Hypothalamus (tissue), 51 donors: ENCODE data around the gene SCG5.
"Not testable (repeated sequence)": the region's sequence is repeated elsewhere in the genome, so short reads cannot be mapped to it uniquely, and the experiment has no call there.

ENCODE experiments used
- DNase-seq, 51 donors: peaks; one replicate each; lab custom pipeline; 2025; lab: John Stamatoyannopoulos, UW

The SCG5 gene

GRCh38 chr15:32641517-32642059, at the start of gene SCG5:
SCG5 (plus strand) TSS chr15:32641710; CDS start chr15:32643593, 1,883 bp downstream.
- DNase-seq = peak in 48 of 51 donors; percentile 10 to 83 (median 54)

- not testable (repeated sequence) for DNase-seq
These were observed 48.4 kb upstream of the SCG5 start, which contains the start of gene GOLGA8N for GRCh38 chr15:32593151-32593550. GOLGA8N (plus strand) TSS chr15:32593456.

GRCh38 chr15:32609518-32609917, 32.0 kb upstream of the SCG5 start:
- not testable (repeated sequence) for DNase-seq

GRCh38 chr15:32610719-32611118, 30.8 kb upstream of the SCG5 start:
- DNase-seq = not testable (repeated sequence)

- DNase-seq = not testable (repeated sequence)
These were observed 26.8 kb upstream of the SCG5 start for GRCh38 chr15:32614712-32615050.

- not testable (repeated sequence) for DNase-seq
These were observed 26.2 kb upstream of the SCG5 start, which contains the start of gene ARHGAP11A for GRCh38 chr15:32615051-32615870. ARHGAP11A (plus strand) TSS chr15:32615504; CDS start chr15:32616212, 708 bp downstream.

GRCh38 chr15:32615871-32616426, 25.6 kb upstream of the SCG5 start:
- not testable (repeated sequence) for DNase-seq

- DNase-seq = no peak
These were observed 5.1 kb upstream of the SCG5 start for GRCh38 chr15:32636410-32636809.

GRCh38 chr15:32636908-32637567, 4.5 kb upstream of the SCG5 start:
- DNase-seq = no peak

- no peak for DNase-seq
These were observed 3.8 kb upstream of the SCG5 start for GRCh38 chr15:32637704-32638103.

- DNase-seq = no peak
These were observed 1.3 kb downstream of the SCG5 start for GRCh38 chr15:32642667-32643435.

- DNase-seq = no peak
These were observed 2.5 kb downstream of the SCG5 start for GRCh38 chr15:32643907-32644445.

- DNase-seq = no peak
These were observed 4.8 kb downstream of the SCG5 start for GRCh38 chr15:32646291-32646690.

GRCh38 chr15:32649342-32649741, 7.8 kb downstream of the SCG5 start:
- DNase-seq = no peak

- peak in 21 of 51 donors; percentile 7 to 66 (median 23) for DNase-seq
These were observed 9.8 kb downstream of the SCG5 start for GRCh38 chr15:32651229-32651837.

GRCh38 chr15:32652178-32652577, 10.7 kb downstream of the SCG5 start:
- no peak for DNase-seq

GRCh38 chr15:32656091-32656490, 14.6 kb downstream of the SCG5 start:
- DNase-seq = no peak

- no peak for DNase-seq
These were observed 15.0 kb downstream of the SCG5 start for GRCh38 chr15:32656496-32656895.

- no peak for DNase-seq
These were observed 15.8 kb downstream of the SCG5 start for GRCh38 chr15:32657198-32657883.
